ENCODE measurements around the gene MAGEB16.

- TF ChIP-seq CTCF (IDR thresholded peaks at IDR 0.05) (no peak), POLR2A (IDR thresholded peaks at IDR 0.05) (no peak)
Measured at GRCh38 chrX:35785075-35785474, 13.1 kb upstream of the MAGEB16 start.

All from Peyer's patch (tissue), 4 donors.